Measurements from ENCODE around the gene LTC4S. TPM values are rescaled to one million over a fixed set of nuclear protein-coding genes. Genes with fewer than 3 reads are reported as not detected.

LTC4S gene
- total RNA-seq, 1 experiment from 2014 or later, result 3.7 TPM

DNA sequence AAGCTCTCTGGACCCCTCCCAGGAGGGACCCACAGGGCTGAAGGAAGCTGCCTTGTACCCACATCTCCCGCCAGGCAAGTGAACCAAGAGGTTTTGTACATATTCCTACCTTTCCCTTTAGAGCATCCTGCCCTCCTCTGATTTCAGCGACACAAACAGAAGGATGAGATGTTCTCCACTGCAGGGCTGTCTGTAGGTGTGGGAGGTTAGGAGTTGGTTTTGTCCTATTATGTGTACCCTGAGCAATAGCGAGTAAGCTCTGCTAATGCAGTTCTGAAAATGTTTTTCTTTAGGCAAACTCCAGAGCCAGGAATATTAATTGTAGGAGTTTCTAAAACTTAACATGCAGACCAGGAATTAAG, 39.9 kb downstream of the LTC4S start:
- Histone ChIP-seq H2AK5ac (ENCODE audit: insufficient read length, low read length) (no peak overlapping the region), H3K23me2 (ENCODE audit: insufficient read length, low read depth, low read length, poor library complexity, severe bottlenecking) (no peaks in the 10 kb centered on the region), H4K91ac (ENCODE audit: insufficient read length, low read depth, low read length) (no peak overlapping the region), H3K4me2 (ENCODE audit: insufficient read depth, insufficient read length, low read length) (no peak overlapping the region), H2AFZ (ENCODE audit: low read length) (no peak overlapping the region), H3K14ac (ENCODE audit: insufficient read depth, low read length) (no peak overlapping the region), H4K5ac (ENCODE audit: insufficient read length, low read depth, low read length) (no peak overlapping the region), H3K9me3 (ENCODE audit: control insufficient read depth, low read depth, low read length) (no peaks in the 10 kb centered on the region), H4K8ac (replicated peaks; ENCODE audit: insufficient read length, low read depth, low read length) (no peak overlapping the region), H2BK15ac (ENCODE audit: low read depth, low read length) (no peak overlapping the region), H3K27me3 (ENCODE audit: insufficient read depth, low read length) (no peaks in the 10 kb centered on the region), H3K4me1 (ENCODE audit: insufficient read depth, low read length) (peaks cover 8% of the 10 kb centered on the region; the same call in 1 of the 2 replicates), H3K27ac (ENCODE audit: insufficient read length, low read depth, low read length) (no peak overlapping the region), H4K20me1 (ENCODE audit: control insufficient read depth, insufficient read depth, insufficient read length) (no peaks in the 10 kb centered on the region), H2BK5ac (ENCODE audit: insufficient read length, low read length) (no peak overlapping the region), H3K9ac (ENCODE audit: extremely low read depth, insufficient read length, low read length) (no peak overlapping the region), H2BK120ac (ENCODE audit: low read depth, low read length, poor library complexity, severe bottlenecking) (no peak overlapping the region), H2BK20ac (ENCODE audit: low read depth, low read length, poor library complexity, severe bottlenecking) (no peak overlapping the region), H3K4ac (ENCODE audit: low read depth, low read length) (no peak overlapping the region), H2BK12ac (ENCODE audit: insufficient read length, low read depth, low read length) (no peak overlapping the region), H3K56ac (ENCODE audit: insufficient read length, low read depth, low read length) (no peak overlapping the region), H3K18ac (ENCODE audit: insufficient read length, low read depth, low read length) (no peak overlapping the region), H3T11ph (ENCODE audit: low read length) (no peak overlapping the region), H3K23ac (ENCODE audit: insufficient read length, low read depth, low read length) (no peak overlapping the region), H3K79me1 (ENCODE audit: insufficient read depth, low read depth, low read length, poor library complexity, severe bottlenecking) (no peaks in the 10 kb centered on the region), H3K79me2 (ENCODE audit: insufficient read depth, low read length) (no peaks in the 10 kb centered on the region)
- Mint-ChIP-seq H3K4me1 (peaks cover 12 to 13% of the 10 kb centered on the region in 2 experiments), H3K4me3 (no peak overlapping the region), H3K27ac (peak overlapping the region in 1 of 3 experiments; percentile 74; a peak in 3 of 7 replicates), H3K36me3 (ENCODE audit: insufficient read depth in 1 of 3, low read depth in 3 of 3) (peaks cover 69 to 96% (median 90%) of the 10 kb centered on the region in 3 experiments), H3K27me3 (ENCODE audit: low read depth) (no peaks in the 10 kb centered on the region; the same call in 1 of the 2 replicates), H3K9me3 (peaks cover 5 to 14% of the 10 kb centered on the region in 2 experiments; a peak in 4 of 5 replicates)
- no peak for DNase-seq
- WGBS (ENCODE audit: extremely low coverage, insufficient read length, low lambda C conversion rate), result no CpG with 5 or more reads among the region's 3 CpGs
- TF ChIP-seq, protein P1, sequence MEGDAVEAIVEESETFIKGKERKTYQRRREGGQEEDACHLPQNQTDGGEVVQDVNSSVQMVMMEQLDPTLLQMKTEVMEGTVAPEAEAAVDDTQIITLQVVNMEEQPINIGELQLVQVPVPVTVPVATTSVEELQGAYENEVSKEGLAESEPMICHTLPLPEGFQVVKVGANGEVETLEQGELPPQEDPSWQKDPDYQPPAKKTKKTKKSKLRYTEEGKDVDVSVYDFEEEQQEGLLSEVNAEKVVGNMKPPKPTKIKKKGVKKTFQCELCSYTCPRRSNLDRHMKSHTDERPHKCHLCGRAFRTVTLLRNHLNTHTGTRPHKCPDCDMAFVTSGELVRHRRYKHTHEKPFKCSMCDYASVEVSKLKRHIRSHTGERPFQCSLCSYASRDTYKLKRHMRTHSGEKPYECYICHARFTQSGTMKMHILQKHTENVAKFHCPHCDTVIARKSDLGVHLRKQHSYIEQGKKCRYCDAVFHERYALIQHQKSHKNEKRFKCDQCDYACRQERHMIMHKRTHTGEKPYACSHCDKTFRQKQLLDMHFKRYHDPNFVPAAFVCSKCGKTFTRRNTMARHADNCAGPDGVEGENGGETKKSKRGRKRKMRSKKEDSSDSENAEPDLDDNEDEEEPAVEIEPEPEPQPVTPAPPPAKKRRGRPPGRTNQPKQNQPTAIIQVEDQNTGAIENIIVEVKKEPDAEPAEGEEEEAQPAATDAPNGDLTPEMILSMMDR (conservative IDR thresholded peaks at IDR 0.05), result no peak

All from H9 (cell line).